Thymus (tissue), 11 donors: ENCODE measurements around the gene EME2. TPM values are rescaled to one million over a fixed set of nuclear protein-coding genes. Genes with fewer than 3 reads are reported as not detected.

ENCODE experiments used
- DNase-seq, 9 donors: peaks; one replicate each; pipeline ENCODE4 v3.0.0-alpha.2; 2013; ENCODE audit warnings: low spot score in 9 of 9, low read depth in 6 of 9, missing footprints in 1 of 9
- H3K27ac ChIP-seq, 2 donors: one replicate each; pipeline ENCODE4 v1.5.1; 2013; ENCODE audit warnings: control low read depth in 1 of 2, low read depth in 1 of 2, low read length in 1 of 2, mild to moderate bottlenecking in 1 of 2, moderate library complexity in 1 of 2
- H3K27me3 ChIP-seq, 2 donors: one replicate each; pipeline ENCODE4 v1.5.1; 2013; ENCODE audit warnings: low read length in 1 of 2; ENCODE audit not compliant: control insufficient read depth in 2 of 2, insufficient read depth in 1 of 2
- H3K36me3 ChIP-seq, 2 donors: one replicate each; pipeline ENCODE4 v1.5.1; 2013; ENCODE audit warnings: low read length in 1 of 2, mild to moderate bottlenecking in 1 of 2, moderate library complexity in 1 of 2; ENCODE audit not compliant: control insufficient read depth in 2 of 2, insufficient read depth in 2 of 2
- H3K4me1 ChIP-seq, 2 donors: one replicate each; pipeline ENCODE4 v1.5.1; 2013; ENCODE audit warnings: low read length in 2 of 2; ENCODE audit not compliant: control insufficient read depth in 2 of 2, insufficient read depth in 2 of 2
- H3K4me3 ChIP-seq, 2 donors: one replicate each; pipeline ENCODE4 v1.5.1; 2013; ENCODE audit warnings: low read length in 2 of 2, control low read depth in 1 of 2, mild to moderate bottlenecking in 1 of 2
- H3K9me3 ChIP-seq, 2 donors: one replicate each; pipeline ENCODE4 v1.5.1; 2013; ENCODE audit warnings: low read length in 1 of 2, mild to moderate bottlenecking in 1 of 2; ENCODE audit not compliant: control insufficient read depth in 2 of 2, insufficient read depth in 1 of 2
- WGBS: extraction: QIAGEN DNeasy Blood & Tissue Kit; methylation state at CpG from one replicate; pipeline ENCODE4 v1.1.7; 2013; 5-methylcytosine and 5-hydroxymethylcytosine counted together
- polyA plus RNA-seq: library from polyadenylated mRNA; stranded (reverse); fragments of 200-250 nt; gene quantifications from one replicate; pipeline ENCODE4 v1.2.3, GENCODE V29; 2013
- total RNA-seq: library from RNA; stranded (reverse); fragments of 120-200 nt; gene quantifications from one replicate; pipeline ENCODE4 v1.2.4, GENCODE V29; 2013
- donor health status: healthy.

EME2 gene
- total and polyA plus RNA-seq, 2 donors = 6.1 to 13.1 TPM

- Histone ChIP-seq H3K4me3 (no peak overlapping the region), H3K27me3 (no peaks in the 10 kb centered on the region), H3K27ac (no peak overlapping the region), H3K36me3 (peaks cover 41 to 70% of the 10 kb centered on the region in 2 donors), H3K9me3 (peaks cover 3 to 12% of the 10 kb centered on the region in 2 donors), H3K4me1 (no peaks in the 10 kb centered on the region)
- DNase-seq = no peak
- 96% methylated on average over 32 of the region's 32 CpGs for WGBS
These were observed 29.0 kb upstream of the EME2 start for GRCh38 chr16:1743376-1744337.

DNA sequence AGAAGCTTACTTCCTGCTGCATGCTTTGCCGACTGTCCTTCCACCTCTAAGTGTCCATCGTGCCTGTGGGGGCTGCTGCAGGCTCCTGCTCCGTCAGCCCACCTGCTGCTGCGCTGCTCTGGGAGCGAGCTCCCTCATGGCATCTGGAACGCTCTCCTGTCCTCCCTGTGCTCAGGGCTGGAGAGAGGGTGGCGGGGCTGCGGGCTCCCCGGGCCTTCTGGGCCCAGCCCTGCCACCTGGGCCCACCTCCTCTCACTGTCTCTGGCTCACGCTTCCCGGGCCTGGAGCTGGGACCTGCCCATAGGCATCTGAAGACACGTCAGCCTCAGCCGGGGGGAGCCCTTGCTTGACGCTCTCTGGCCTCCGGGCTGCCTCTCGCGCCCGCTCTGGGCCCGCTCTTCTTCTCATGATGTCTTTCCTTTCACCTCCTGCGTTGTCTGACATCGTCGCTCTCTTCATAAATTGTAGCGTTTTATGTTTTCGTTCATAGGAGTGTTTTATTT, 28.2 kb upstream of the EME2 start:
- no peaks in the 10 kb centered on the region for H3K4me1 ChIP-seq
- DNase-seq = no peak
- H3K27ac ChIP-seq = no peak overlapping the region
- WGBS = 97% methylated on average over 24 of the region's 24 CpGs
- no peak overlapping the region for H3K4me3 ChIP-seq
- peaks cover under 1 to 5% of the 10 kb centered on the region in 2 donors for H3K9me3 ChIP-seq
- peaks cover 48 to 78% of the 10 kb centered on the region in 2 donors for H3K36me3 ChIP-seq
- no peaks in the 10 kb centered on the region for H3K27me3 ChIP-seq

- Histone ChIP-seq H3K4me3 (no peak overlapping the region), H3K36me3 (peaks cover 53 to 80% of the 10 kb centered on the region in 2 donors), H3K27ac (no peak overlapping the region), H3K9me3 (no peaks in the 10 kb centered on the region), H3K27me3 (no peaks in the 10 kb centered on the region), H3K4me1 (no peaks in the 10 kb centered on the region)
- 93% methylated on average over 25 of the region's 25 CpGs for whole genome bisulfite sequencing
- DNase-seq = no peak
These were observed 27.3 kb upstream of the EME2 start for GRCh38 chr16:1745181-1745899.

GRCh38 chr16:1745900-1746692, 26.5 kb upstream of the EME2 start:
- Histone ChIP-seq H3K9me3 (no peaks in the 10 kb centered on the region), H3K27me3 (no peaks in the 10 kb centered on the region), H3K36me3 (peaks cover 50 to 77% of the 10 kb centered on the region in 2 donors), H3K4me1 (no peaks in the 10 kb centered on the region), H3K27ac (no peak overlapping the region), H3K4me3 (no peak overlapping the region)
- DNase-seq = no peak
- WGBS = 98% methylated on average over 29 of the region's 29 CpGs

DNA sequence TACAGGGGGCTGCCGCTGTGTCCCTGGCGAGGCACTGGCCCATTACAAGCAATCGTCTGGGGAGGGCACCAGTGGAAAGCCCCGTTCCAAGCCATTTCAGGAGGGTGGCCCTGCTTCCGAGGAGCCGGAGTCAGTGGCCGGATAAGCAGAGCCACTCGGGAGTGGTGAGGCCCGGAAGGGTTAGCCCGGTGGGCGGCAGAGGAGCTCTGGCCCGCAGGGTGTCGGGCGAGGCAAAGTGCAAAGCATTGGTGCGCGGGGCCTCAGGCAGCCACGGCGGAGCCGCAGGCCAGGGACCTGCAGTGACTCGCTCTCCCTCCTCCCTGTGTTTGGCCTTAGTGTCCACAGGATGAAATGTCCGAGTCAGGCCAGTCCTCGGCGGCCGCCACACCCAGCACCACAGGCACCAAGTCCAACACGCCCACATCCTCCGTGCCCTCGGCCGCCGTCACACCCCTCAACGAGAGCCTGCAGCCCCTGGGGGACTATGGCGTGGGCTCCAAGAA, 25.9 kb upstream of the EME2 start:
- H3K36me3 ChIP-seq = peaks cover 54 to 78% of the 10 kb centered on the region in 2 donors
- no peaks in the 10 kb centered on the region for H3K9me3 ChIP-seq
- H3K27ac ChIP-seq = no peak overlapping the region
- no peak overlapping the region for H3K4me3 ChIP-seq
- H3K4me1 ChIP-seq = no peaks in the 10 kb centered on the region
- no peak for DNase-seq
- WGBS = 98% methylated on average over 31 of the region's 31 CpGs
- no peaks in the 10 kb centered on the region for H3K27me3 ChIP-seq

DNA sequence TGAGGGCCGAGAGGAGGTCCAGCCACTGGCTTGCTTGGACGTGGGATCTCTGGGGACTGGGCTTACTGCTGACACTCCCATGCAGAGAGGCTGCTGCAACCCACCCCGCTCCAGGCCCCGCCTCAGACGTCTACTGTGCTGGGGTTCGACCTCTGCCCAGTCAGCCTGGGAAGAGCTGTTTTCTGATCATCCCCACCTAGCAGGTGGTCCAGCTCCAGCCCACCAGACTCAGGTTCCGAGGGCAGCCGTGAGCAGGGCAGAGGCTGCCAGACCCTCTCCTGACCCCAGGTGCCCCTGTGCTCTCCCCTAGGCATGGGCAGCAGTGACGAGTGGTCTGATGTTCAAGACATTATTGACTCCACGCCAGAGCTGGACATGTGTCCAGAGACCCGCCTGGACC, 24.7 kb upstream of the EME2 start:
- Histone ChIP-seq H3K27ac (no peak overlapping the region), H3K4me1 (no peaks in the 10 kb centered on the region), H3K27me3 (no peaks in the 10 kb centered on the region), H3K9me3 (no peaks in the 10 kb centered on the region), H3K36me3 (peaks cover 65 to 87% of the 10 kb centered on the region in 2 donors), H3K4me3 (no peak overlapping the region)
- WGBS = 93% methylated on average over 11 of the region's 11 CpGs
- DNase-seq = no peak

- WGBS = 97% methylated on average over 29 of the region's 29 CpGs
- DNase-seq = no peak
These were observed 23.2 kb upstream of the EME2 start for GRCh38 chr16:1749152-1750117.

DNA sequence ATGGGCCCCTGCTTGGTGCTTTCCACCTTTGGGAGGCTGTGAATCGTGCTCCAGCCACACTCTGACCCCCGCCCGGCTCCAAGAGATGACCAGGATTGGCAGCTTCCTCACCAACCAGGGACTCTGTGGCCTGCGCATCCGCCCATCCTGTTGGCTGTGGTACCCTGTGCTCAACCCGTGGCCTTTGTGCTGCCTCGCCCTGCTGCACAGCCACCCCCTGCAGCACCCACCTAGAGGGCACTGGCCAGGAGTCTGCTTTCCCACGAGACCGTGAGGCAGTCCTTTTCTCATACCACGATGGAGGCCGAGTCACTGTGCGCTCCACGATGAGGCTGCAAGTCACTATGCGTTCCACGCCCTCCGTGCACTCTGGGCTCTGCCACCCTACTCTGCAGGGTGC, 20.7 kb upstream of the EME2 start:
- no peak overlapping the region for H3K4me3 ChIP-seq
- no peak for DNase-seq
- peaks cover 64 to 67% of the 10 kb centered on the region in 2 donors for H3K36me3 ChIP-seq
- WGBS = 98% methylated on average over 16 of the region's 16 CpGs
- no peaks in the 10 kb centered on the region for H3K9me3 ChIP-seq
- no peak overlapping the region for H3K27ac ChIP-seq
- no peaks in the 10 kb centered on the region for H3K27me3 ChIP-seq
- no peaks in the 10 kb centered on the region for H3K4me1 ChIP-seq

More at GRCh38 chr16:1749152-1750117, 23.2 kb upstream of the EME2 start:
- Histone ChIP-seq H3K4me1 (no peaks in the 10 kb centered on the region), H3K9me3 (no peaks in the 10 kb centered on the region), H3K4me3 (no peak overlapping the region), H3K27ac (no peak overlapping the region), H3K36me3 (peaks cover 62 to 83% of the 10 kb centered on the region in 2 donors), H3K27me3 (no peaks in the 10 kb centered on the region)
